Measurements from ENCODE around the gene SYT7.

DNA sequence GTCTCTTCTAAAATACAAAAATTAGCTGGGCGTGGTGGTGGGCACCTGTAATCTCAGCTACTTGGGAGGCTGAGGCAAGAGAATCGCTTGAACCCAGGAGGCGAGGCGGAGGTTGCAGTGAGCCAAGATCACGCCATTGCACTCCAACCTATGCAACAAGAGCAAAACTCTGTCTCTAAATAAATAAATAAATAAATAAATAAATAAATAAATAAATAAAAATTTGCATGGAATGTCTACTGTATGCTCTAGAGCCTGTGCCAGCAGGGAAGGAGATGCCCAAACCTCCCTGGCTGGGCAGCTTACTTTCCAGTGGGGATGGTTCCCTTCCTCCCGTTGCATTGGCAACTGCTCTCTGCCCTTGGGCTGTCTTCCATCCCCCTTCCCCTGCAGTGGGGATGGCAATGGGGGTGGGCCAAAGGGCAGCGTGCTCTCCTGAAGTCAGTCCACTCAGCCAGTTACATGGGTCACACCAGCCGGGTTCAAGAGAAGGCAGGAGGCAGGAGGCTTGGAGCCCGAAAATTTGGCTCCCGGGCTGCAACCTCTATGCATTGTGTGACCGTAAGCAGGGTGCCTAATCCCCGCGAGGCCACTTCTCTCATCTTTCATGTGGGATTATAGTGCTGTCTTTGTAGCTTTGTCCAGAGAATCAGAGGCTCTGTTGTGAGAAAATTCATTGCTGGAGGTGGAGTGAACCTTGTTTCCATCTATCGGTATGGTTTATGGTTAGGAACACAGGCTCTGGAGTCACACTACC is 73.7 kb downstream of the SYT7 start:
- TF ChIP-seq CTCF (conservative IDR thresholded peaks at IDR 0.05; ENCODE audit: low read depth, low read length) (no peak), POLR2A (IDR thresholded peaks at IDR 0.05; ENCODE audit: low read depth, low read length) (no peak), MAFK (IDR thresholded peaks at IDR 0.05; ENCODE audit: low read depth, low read length) (no peak), MAZ (IDR thresholded peaks at IDR 0.05; ENCODE audit: borderline replicate concordance, low read depth, low read length) (no peak)

Data from IMR-90 (cell line).